PC-9 (cell line): ENCODE measurements around the gene ENAM.

Experiments used
- CTCF ChIP-seq: fragments of 200-600 bp; sonication (generic); conservative IDR thresholded peaks from 2 replicates; pipeline ENCODE4 v1.6.1; 2017; ENCODE audit warnings: mixed run types, antibody characterized with exemption, mild to moderate bottlenecking, moderate library complexity
- EZH2 ChIP-seq: fragments of 200-600 bp; sonication (generic); IDR thresholded peaks from 2 replicates; pipeline ENCODE4 v1.8.0; 2017; ENCODE audit warnings: antibody characterized with exemption, low read depth

- TF ChIP-seq CTCF (no peak), EZH2 (no peak)
These were observed 58.8 kb downstream of the ENAM start for GRCh38 chr4:70687392-70687791.
